ENCODE measurements around the gene DNAAF5. TPM values are rescaled to one million over a fixed set of nuclear protein-coding genes. Genes with fewer than 3 reads are reported as not detected.
A peak's percentile ranks its signal among the peaks of the same experiment; 100 is the strongest.

The DNAAF5 gene
- polyA plus RNA-seq, 1 of the 3 experiments (the other 2 are of a cell fraction) = 58.5 TPM

GRCh38 chr7:786472-787255 is 60.2 kb downstream of the DNAAF5 start:
- H3K27me3 ChIP-seq (ENCODE audit: insufficient read depth) = no peaks in the 10 kb centered on the region
- no peak overlapping the region for H3K4me2 ChIP-seq
- H3K9me3 ChIP-seq = no peaks in the 10 kb centered on the region
- ChIA-PET CTCF (interaction anchor here (0.6 to 7.9 kb wide), 26 partner anchors 10 to 403 kb away, joined by 3 to 103 read pairs (median 6); no protein-coding TSS in a partner anchor), POLR2A (no interaction called here)
- no peak overlapping the region for H3K4me3 ChIP-seq (ENCODE audit: low read depth in 2 of 2, low read length in 1 of 2)
- H3F3A ChIP-seq (replicated peaks; ENCODE audit: insufficient read depth) = no peaks in the 10 kb centered on the region
- no peaks in the 10 kb centered on the region for H4K20me1 ChIP-seq (ENCODE audit: insufficient read depth)
- H2AFZ ChIP-seq (ENCODE audit: low read depth) = no peak overlapping the region
- no peak overlapping the region for H3K27ac ChIP-seq (ENCODE audit: low read depth in 2 of 2, low read length in 1 of 2)
- H3K9me2 ChIP-seq = no peaks in the 10 kb centered on the region
- no peaks in the 10 kb centered on the region; the same call in 1 of the 2 replicates for H3K79me2 ChIP-seq (ENCODE audit: insufficient read depth)
- 69% methylated on average over 11 of the region's 11 CpGs for WGBS (ENCODE audit: low lambda C conversion rate)
- peak; percentile 95 for DNase-seq
- H3K9ac ChIP-seq = no peak overlapping the region
- peaks cover 35 to 43% of the 10 kb centered on the region in 2 experiments for H3K36me3 ChIP-seq (replicated peaks in 1 of 2; ENCODE audit: control insufficient read depth in 1 of 2, insufficient read depth in 2 of 2, low read length in 1 of 2)
- H3K4me1 ChIP-seq (ENCODE audit: control insufficient read depth in 1 of 2, insufficient read depth in 2 of 2, low read depth in 1 of 2, low read length in 1 of 2) = no peaks in the 10 kb centered on the region; a peak in 1 of 4 replicates
- no peak for TF ChIP-seq FOXJ3 (CRISPR knock-in tag; IDR thresholded peaks at IDR 0.05)
- TF ChIP-seq RXRA (IDR thresholded peaks at IDR 0.05; ENCODE audit: borderline replicate concordance, low read depth) = no peak
- no peak for TF ChIP-seq NFIC (IDR thresholded peaks at IDR 0.05; ENCODE audit: borderline replicate concordance)
- TF ChIP-seq RAD21 (IDR thresholded peaks at IDR 0.05; ENCODE audit: low read length) = peak; percentile 92
- peak; percentile 72 for TF ChIP-seq SIN3A (IDR thresholded peaks at IDR 0.05; ENCODE audit: borderline replicate concordance, low read depth, low read length)
- no peak for TF ChIP-seq EZH2phosphoT487 (IDR thresholded peaks at IDR 0.05; ENCODE audit: borderline replicate concordance, low read depth)
- no peak for TF ChIP-seq POLR2AphosphoS5 (IDR thresholded peaks at IDR 0.05; ENCODE audit: low read depth, low read length)
- TF ChIP-seq ZBTB33 (IDR thresholded peaks at IDR 0.05; ENCODE audit: borderline replicate concordance, low read depth) = no peak
- TF ChIP-seq REST (IDR thresholded peaks at IDR 0.05; ENCODE audit: low read depth, low read length) = no peak
- no peak for TF ChIP-seq JUND (IDR thresholded peaks at IDR 0.05)
- no peak for TF ChIP-seq TAF1 (IDR thresholded peaks at IDR 0.05; ENCODE audit: borderline replicate concordance, low read depth, low read length)
- TF ChIP-seq USF1 (IDR thresholded peaks at IDR 0.05; ENCODE audit: borderline replicate concordance, low read depth) = no peak
- TF ChIP-seq CTCF (IDR thresholded peaks at IDR 0.05) = peak; percentile 98
- TF ChIP-seq NRF1 (IDR thresholded peaks at IDR 0.05; ENCODE audit: low read depth, low read length) = no peak
- TF ChIP-seq TEAD4 (IDR thresholded peaks at IDR 0.05; ENCODE audit: borderline replicate concordance, insufficient read depth) = no peak
- TF ChIP-seq RCOR1 (IDR thresholded peaks at IDR 0.05; ENCODE audit: low read length) = no peak
- no peak for TF ChIP-seq GATA2 (CRISPR knock-in tag; IDR thresholded peaks at IDR 0.05)
- TF ChIP-seq FOXM1 (IDR thresholded peaks at IDR 0.05; ENCODE audit: low read depth) = no peak
- no peak for TF ChIP-seq RFX5 (IDR thresholded peaks at IDR 0.05; ENCODE audit: low read length)
- no peak for TF ChIP-seq MXI1 (IDR thresholded peaks at IDR 0.05; ENCODE audit: low read depth, low read length)
- no peak for TF ChIP-seq FOSL2 (IDR thresholded peaks at IDR 0.05; ENCODE audit: borderline replicate concordance, low read depth)
- 0 out of 2 replicates have a peak, but pooled peaks have one; percentile 25 for TF ChIP-seq MAX (IDR thresholded peaks at IDR 0.05; ENCODE audit: low read depth)
- peak; percentile 91 for TF ChIP-seq SMC3 (IDR thresholded peaks at IDR 0.05; ENCODE audit: low read depth, low read length)
- TF ChIP-seq ELF1 (IDR thresholded peaks at IDR 0.05) = no peak
- no peak for TF ChIP-seq MEF2A (IDR thresholded peaks at IDR 0.05; ENCODE audit: borderline replicate concordance, low read depth)
